AML-193 (cell line): ENCODE data around the gene SERPIND1.
A peak's percentile ranks its signal among the peaks of the same experiment; 100 is the strongest.

ENCODE experiments used
- DNase-seq, 2 experiments: peaks; one replicate each; lab custom pipeline; 2025; lab: John Stamatoyannopoulos, UW

The SERPIND1 gene

DNA sequence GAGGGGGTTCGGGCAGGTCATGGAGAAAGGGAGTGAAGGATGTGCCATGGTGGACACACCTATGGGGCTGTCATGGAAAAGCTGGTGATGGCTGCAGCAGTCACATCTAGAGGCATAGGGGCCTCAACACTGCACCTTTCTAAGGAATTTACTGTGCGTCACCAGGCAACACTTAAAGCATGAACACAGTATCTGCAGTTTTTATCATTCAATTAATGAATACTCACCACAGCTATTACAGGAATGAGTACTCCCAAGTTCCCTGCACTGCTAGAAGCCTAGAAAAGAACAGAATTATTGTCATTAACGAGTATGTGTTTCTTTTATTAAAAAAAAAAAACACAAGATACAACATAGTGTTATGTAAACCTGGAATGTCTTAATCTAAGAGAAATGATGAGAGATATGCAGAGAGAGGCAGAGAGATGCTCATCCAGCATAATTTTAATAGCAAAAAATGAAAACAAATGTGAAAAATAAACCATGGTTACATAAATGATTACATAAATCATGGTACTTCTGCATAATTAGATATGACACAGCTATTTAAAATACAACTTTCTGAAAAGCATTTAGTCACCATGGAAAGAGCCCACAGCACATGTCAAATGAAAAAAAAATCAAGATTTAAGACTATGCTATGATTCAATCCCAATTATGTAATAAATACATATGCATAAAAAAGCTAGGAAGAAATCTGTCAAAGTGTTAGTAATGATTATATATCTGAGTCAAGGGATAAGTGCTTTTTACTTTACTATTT lies 19.2 kb downstream of the SERPIND1 start:
- DNase-seq = no peak

DNA sequence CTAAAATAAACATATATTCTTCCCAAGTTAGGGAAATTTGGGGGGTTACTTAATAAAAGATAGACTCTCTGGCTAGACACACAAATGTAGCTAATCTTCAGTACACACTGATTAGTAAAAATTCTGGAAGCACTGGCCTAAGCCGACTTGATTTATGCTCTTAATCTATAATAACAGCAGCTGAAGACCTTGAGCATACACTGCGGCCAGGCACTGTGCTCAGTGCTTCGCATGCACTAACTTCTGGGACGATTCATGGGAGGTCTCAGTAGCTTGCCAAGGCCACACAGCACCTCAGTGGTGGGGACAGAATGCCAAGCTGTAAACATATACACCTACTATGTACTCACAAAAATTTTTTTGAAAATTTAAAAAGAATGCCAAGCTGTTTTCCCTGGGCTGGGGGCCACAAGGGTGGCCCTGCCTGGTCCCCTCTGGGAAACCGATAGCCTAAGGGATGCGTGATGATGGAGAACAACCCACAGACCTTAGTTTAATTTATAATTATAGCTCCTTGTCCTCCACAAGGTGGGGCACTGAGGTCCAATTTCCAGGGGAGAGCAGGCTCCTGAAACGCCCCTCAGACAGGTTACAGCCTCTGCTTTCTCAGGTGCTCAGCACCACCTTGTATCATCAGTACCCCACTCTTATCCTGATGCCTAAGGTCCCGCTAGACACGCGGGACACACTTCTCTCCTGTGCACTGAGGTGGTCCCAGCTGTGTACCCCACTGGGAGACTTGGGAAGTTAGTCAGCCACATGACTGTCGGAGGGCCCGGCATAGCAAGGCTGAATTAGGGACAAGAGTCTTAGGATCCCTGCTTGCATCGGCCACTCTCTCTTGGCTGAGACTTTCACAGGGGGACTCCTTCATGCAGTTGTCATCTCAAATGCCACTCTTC lies 20.1 kb downstream of the SERPIND1 start:
- no peak for DNase-seq

DNA sequence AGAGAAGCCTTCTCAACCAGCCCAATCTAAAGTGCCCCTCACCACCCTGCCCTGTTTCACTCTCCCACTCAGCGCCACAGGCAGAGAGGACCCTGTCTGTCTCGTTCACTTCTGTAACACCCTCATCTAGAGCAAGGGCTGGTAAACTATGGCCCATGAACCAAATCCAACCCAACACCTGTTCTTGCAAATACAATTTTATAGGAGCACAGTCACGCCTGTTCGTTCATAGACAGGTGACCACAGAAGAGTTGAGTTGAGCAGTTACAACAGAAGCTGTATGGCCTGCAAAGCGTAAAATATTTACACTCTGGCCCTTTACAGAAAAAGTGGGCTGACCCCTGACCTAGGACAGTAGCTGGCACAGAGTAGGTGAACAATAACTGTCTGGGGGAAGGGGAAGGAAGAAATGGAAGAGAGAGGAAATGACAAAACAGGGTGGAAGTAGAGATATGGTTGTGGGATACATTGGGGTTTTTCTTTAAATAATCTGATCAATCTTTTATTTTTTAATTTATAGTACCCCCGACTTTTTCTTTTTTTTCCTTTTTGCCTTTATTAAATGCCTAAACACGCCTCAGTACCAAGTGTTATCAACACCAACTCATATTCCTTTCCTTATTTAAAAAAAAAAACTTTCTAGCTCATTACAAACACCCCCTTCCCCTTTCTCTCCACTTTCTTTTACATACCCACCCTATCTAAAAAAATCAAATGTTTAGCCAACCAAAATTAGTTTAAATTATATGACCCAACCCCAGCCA lies 20.9 kb downstream of the SERPIND1 start:
- DNase-seq = no peak

DNA sequence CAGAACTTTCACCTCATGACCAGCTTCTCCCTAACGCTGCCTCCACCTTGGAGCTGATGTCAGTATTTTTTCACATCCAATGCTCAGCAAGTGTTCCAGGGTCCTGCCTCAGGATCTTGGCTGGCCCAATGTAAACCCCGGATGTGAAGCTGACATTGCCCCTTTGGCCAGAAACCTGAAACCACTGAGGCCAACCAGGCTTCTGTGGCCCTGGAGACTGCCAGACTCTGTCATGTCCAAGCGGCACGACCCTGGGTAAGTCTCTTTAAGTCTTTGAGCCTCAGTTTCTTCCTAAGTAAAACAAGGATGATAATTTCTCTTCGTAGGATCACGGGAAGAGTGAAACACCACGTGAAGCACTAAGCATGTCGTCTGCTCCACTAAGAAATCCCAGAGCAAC lies 22.8 kb downstream of the SERPIND1 start:
- DNase-seq = no peak

DNA sequence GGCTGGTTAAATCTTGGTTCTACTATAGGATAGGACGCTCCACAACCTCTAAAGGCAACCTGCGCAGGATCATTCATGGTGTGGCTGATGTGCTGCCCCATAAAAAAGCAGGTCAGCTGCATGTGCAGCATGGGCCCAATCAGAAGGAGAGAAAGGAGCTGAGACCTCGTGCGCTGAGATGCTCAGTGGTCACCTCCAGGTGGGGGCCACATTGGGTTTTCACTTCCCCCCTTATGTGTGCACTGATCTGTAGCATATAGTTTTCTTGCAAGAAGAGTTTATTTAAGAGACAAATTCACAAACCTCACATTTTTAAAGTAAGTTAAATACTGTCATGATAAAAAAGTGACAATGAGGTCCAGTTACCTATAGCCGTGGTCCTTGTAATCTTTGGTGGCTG lies 24.3 kb downstream of the SERPIND1 start:
- DNase-seq = no peak

DNA sequence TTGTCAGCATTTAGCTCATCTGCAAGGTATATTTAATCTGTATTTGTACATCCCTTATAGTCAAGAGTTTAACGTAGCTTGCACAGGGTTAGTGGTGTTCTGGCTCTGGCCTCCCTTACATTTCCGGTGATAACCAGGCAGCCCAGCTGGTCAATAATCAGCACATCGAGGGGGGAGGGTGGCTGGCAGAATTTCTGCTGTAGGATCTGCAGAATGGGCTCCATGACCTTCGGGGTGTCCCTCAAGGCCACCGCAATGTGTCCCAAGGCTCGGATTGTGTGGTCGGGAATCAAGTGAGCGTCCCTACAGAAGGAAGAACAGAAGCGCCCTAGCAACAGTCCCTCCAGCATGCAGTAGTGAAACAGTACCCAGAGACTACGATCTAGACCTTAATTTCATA lies 25.1 kb downstream of the SERPIND1 start:
- DNase-seq = no peak

DNA sequence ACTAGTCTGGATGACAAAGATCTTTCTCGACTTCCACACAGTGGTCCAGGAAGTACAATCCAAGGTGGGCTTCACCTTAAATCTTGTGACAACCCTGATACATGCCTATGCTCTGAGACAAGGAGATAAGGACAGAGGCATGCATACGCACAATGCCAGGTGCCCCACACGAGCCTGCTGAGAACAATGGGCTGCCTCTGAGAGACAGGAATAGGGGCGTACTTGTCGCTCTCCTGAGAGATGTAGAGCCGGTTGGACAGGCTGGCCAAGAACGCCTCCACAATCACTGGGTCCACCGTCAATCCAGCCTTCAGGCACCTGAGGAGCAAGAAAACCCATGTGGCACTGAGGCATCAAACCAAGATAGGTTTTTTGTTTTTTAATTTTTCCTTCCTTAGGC lies 25.5 kb downstream of the SERPIND1 start:
- no peak for DNase-seq

DNA sequence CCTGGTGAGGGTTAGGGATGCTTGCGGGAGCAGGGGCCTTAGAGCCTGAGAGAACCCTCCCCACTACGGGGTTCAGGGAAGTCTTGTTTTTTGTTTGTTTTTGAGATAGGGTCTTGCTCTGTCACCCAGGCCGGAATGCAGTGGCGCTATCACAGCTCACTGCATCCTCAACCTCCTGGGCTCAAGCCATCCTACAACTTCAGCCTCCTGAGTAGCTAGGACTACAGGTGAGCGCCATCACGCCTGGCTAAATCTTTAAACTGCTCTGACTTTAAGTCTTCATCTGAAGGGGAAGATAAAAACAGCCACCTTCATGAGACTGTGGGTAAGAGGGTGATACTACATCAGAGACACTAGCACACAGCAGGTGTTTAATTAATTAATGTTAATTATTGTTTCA lies 28.5 kb downstream of the SERPIND1 start:
- no peak for DNase-seq

DNA sequence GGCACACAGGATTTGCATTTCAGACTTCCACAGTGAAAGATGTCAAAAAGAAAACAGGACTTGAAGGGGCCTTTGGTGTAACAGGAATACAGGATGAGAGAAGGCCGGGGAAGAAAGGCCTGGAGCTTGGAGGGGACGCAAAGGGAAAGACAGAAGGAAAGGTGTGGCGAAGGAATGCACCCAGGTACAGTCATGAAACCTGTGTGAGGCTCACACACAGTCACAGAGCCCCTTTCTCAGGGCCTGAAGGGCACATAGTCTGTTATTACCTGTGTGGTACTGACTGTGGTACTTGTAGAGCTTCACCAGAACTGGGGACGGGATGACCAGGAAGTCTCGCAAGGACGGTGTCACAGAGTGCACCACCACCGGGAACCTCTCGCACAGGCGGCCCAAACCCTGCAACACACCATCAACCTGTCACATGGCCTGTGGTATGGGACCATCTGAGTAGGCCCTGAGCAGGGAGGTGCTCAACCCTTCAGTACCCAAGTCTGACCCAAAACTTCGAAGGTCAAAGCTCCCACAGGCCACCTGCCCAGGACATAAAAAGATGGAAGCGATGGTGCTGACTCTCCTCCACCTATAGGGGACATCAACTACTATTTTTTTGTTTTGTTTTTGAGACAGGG lies 29.1 kb downstream of the SERPIND1 start:
- no peak for DNase-seq

DNA sequence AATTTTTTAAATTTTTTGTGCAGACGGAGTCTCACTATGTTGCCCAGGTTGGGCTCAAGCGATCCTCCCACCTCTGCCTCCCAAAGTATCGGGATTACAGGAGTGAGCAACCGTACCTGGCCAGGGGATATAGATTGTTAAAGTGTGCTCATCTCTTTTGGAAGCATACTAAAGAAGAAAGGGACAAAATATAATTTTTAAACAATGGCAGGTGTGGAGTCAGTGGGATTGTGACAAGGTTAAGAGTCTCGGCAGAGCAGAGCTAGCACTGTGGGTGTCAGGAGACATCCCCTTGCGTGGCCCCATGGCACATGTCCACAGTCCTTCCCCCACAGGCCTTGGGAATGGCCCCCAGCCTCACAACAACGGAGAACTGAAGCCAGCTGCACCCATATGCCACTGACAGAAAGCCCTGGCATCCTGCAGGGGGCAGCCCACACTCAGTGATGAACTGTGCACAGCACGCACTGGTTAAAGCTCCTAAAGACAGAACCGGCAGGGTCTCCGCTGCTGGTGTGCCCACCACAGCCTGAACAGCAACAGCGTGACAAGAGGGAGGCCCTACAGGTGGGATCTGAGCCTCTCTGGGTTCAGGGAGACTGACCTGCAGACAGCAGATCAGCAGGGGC lies 29.9 kb downstream of the SERPIND1 start:
- DNase-seq = peak; percentile 0 to 1

DNA sequence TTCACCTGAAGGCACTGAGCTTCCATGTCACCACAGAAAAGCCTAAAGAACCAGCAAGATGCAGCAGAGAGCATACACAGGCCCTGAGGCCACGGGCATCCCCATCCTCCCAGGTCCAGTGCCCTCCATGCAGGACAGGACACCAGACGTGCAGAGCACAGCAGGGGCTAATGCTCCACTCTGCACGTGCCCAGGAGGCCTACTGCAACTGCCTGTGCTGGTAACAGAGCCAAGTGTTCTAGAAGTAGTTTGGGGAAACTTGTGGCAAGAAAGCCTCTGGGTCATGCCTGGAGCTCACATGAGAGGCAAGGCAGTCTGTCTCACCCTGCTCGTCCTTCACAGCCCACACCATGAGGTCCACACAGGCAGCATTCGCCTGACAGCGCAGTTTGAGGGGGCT lies 30.7 kb downstream of the SERPIND1 start:
- no peak for DNase-seq

DNA sequence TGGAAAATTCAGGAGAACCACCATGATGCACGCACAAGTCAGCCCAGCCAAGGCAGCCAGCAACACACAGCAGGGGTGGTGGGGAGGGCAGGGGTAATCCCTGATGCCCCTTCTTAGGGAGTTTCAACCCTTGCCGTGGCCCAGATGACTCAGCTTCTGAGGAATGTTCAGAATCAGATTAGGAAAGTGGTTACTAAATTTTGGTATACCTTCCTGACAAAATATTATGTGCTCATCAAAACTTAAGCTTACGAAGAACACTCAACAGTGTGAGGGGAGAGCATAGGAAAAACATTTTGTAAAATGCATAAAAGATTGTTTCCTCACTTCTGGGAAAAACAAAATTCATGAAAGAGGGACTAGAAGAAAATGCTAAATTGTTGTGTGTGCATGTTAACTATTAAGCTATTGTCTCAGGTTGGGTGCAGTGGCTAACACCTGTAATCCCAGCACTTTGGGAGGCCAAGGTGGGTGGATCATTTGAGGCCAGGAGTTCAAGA lies 32.1 kb downstream of the SERPIND1 start:
- DNase-seq = no peak

DNA sequence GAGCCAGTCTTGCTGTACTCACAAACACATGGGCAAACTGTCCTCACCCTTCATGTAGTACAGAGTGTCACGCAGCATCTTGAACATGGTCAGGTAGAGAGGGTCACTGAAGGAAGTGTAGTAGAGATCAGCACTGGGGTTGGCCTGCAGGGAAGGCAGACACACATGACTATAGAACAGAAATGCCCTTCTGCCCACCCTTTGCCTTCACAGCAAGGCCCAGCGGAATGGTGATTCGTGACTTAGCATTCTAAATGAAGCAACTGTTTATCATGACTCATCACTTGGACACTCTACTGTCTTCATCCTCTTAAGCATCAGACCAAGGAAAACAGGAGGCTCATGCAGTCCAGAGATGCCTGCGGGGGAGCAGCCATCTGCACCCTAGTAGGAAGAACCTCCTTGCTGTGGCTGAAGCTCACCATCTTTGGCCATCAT lies 33.4 kb downstream of the SERPIND1 start:
- peak in 1 of 2 experiments; percentile 1 for DNase-seq

DNA sequence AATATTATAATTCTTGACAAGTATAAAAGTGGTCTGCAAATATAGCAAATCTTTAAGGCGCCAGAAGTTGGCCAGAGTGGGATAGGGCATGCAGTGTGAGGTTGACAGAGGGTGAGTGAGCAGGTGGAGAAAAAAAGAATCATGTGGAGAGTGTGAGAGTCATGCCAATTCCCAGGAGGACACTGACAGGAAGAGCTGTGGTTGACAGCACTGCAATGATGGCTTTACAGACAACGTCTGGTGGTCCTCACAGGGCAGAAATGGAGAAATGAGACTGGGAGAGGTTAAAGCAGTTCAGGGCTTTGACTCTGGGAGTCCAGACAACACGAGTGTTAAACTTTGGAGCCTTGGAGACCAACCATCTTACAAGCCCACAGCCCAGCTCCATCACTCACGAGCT lies 34.9 kb downstream of the SERPIND1 start:
- DNase-seq = no peak

DNA sequence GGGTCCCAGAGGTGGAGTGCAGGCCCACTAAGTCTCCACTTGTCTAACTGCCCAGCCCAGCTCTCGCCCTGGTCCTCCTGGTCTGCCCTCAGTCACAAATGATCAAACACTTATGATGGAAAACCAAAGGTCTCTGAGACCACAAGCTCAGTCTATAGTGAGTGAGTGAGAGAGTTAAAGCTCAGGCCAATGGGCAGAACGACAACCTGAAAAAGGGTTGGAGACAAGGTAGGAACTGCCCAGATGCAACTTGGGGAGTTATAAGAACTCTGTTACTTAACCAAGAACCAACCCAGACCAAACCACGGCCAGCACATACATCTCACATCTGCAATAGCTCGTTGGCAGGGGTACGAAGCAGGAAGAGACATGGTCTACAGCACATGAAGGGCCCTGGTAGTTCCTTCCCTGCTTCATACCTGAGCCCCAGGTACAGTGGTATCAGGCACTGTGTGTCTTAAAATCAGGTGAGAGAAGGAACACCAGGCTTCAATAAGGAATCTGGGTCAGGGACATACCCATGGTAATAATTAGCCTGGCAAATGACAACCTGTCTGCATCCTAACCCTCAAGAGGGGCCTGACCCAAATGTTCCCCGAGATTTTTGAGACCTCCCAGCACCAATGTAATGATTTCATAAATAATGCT lies 35.7 kb downstream of the SERPIND1 start:
- DNase-seq = no peak

DNA sequence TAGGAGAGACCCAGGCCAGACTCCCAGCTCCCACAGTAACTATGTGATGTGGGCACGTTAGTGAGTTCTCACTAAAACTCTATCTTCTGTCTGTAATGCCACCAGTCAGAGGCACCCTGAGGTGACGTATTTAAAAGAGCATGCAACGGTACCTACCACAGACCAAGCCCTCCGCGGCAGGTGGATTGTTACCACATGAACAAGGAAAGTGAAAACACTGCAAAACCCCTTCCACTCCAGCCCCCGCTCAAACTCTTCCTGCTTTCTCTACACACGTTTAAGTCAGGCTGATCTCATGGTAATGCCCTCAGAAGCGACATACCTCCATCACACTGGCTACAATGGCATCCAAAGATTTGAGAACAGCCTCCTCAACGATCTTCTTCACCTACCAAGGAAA lies 36.7 kb downstream of the SERPIND1 start:
- DNase-seq = no peak

DNA sequence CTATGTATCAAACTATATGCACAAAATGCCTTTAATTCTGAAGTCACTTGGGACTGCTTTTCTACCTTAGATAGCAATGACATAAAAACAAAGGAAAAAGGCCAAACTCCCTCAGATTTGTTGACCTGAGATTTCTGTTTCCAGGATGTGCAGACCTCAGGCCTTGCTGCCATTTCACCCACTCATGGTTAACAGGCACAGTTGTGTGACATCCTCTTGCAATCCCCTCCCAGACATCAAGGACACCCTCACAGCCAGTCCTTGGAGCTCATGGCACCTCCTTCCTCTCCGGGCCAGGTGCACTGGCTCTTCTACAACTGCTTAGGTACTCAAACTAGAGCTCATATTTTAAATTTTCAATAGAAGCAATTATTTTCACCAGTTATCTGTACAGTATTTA lies 37.3 kb downstream of the SERPIND1 start:
- no peak for DNase-seq

DNA sequence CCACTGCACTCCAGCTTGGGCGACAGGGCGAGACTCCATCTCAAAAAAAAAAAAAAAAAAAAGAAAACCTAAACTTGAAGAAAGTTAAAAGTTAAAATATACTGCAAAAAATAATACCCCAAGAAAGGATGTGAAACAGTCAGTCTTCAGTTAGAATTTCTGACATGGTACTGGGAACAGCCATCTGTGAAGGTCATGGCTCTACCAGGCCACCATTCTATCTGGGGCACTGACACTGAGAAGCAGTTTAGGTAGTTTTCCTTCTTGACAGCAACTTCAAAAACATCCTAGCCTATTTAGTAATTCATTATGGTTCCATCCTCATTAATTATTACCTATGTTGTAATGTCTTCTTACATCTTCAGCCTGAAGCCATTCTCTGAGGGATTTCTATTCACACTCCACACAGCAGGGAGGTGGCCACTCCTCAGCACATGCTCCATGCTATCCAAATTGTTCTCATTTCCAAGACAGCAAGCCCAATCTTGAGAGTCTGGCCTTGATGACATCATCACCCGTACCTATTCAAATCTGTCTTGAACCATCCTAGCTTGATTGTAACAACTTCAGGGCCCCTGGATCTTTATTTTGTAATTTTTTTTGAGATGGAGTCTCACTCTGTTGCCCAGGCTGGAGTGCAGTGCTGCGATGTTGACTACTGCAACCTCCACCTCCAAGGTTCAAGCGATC lies 38.2 kb downstream of the SERPIND1 start:
- no peak for DNase-seq

DNA sequence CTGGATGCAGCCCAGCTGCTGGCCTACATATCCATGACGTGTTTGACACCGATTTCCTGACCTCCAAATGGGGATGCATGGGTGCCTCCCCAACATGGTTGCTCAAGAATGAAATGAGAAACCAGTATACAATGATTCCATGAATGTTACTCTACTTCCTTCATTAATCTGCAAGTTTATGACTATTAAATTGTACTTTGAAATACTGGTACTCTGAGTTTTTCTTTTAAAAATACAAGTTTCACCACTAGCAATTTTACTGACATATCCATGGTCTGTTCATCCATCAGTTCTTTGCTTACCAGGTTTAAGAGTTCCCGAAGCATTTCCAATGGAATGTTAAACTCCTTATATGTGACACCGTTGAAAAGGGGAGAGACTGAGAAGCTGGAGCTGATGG lies 39.1 kb downstream of the SERPIND1 start:
- DNase-seq = no peak

DNA sequence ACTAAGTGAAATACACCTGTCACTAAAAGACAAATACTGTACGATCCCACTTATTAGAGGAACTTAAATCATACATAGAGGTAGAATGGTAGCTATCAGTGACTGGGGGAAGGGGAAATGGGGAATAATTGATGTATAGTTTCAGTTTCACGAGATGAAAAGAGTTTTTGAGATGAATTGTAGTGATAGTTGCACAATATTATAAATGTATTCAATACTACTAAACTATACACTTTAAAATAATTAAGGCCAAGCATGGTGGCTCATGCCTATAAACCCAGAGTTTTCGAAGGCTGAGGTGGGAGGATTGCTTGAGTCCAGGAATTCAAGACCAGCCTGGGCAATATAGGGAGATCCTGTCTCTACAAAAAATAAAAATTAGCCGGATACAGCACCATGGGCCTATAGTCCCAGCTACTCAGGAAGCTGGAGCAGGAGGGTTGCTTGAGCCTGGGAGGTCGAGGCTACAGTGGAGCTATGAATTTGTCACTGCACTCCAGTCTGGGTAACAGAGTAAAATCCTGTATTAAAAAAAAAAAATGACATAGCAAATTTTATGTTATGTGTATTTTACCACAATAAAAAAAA lies 40.4 kb downstream of the SERPIND1 start:
- DNase-seq = no peak
